ENCODE data around the gene NATD1. TPM values are rescaled to one million over a fixed set of nuclear protein-coding genes. Genes with fewer than 3 reads are reported as not detected.

NATD1 gene
- total and polyA plus RNA-seq, 4 donors = 1.4 to 24.5 (median 2.9) TPM

DNA sequence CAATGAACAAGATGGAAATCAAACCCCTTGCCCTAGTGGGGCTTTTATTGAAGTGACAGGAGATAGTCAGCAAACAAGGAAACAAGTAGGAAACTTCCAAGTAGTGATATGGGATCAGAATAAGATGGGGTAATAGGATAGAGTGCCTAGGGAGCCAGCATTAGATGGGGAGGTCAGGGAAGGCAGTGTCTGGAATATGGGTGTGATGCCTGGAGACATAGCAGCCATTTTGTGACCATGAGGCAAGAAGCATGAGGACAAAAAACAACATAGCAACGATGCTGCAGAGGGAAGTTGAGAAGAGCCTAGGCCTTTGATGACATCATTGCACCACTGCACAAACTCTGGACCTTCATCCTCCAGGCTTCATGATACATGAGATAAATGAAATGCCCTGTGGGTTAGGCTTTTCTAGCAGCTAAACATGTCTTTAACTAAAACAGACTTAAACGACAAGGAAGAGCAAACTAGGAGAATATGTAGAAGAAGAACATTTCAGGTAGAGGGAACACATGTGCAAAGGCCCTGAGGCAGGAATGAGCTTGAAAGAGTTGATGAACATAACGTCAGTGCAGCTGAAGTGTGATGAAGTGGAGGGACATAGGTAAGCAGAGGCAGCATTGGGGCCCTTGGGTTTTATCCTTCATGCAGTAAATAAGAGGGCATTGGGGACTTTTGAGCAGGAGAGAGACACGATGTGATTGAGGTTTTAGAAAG, 21.0 kb downstream of the NATD1 start:
- Histone ChIP-seq H3K9me3 (ENCODE audit: control insufficient read depth in 4 of 4, low read length in 3 of 4) (peaks cover 0 to 2% (median 0%) of the 10 kb centered on the region in 4 donors), H3K4me1 (ENCODE audit: control insufficient read depth in 4 of 4, insufficient read depth in 4 of 4, low read length in 3 of 4) (no peaks in the 10 kb centered on the region), H3K27me3 (ENCODE audit: control insufficient read depth in 4 of 4, insufficient read depth in 4 of 4, low read length in 3 of 4) (no peaks in the 10 kb centered on the region), H3K4me3 (ENCODE audit: low read depth in 1 of 3, low read length in 3 of 3) (no peak overlapping the region), H3K9ac (ENCODE audit: low read depth in 1 of 2, low read length in 2 of 2) (no peak overlapping the region), H3K36me3 (ENCODE audit: control insufficient read depth in 4 of 4, insufficient read depth in 3 of 4, low read depth in 1 of 4, low read length in 3 of 4) (no peaks in the 10 kb centered on the region), H3K27ac (ENCODE audit: low read depth in 1 of 2, low read length in 2 of 2) (no peak overlapping the region)
- no peak for TF ChIP-seq TAF1 (conservative IDR thresholded peaks at IDR 0.05)
- TF ChIP-seq, protein P1, sequence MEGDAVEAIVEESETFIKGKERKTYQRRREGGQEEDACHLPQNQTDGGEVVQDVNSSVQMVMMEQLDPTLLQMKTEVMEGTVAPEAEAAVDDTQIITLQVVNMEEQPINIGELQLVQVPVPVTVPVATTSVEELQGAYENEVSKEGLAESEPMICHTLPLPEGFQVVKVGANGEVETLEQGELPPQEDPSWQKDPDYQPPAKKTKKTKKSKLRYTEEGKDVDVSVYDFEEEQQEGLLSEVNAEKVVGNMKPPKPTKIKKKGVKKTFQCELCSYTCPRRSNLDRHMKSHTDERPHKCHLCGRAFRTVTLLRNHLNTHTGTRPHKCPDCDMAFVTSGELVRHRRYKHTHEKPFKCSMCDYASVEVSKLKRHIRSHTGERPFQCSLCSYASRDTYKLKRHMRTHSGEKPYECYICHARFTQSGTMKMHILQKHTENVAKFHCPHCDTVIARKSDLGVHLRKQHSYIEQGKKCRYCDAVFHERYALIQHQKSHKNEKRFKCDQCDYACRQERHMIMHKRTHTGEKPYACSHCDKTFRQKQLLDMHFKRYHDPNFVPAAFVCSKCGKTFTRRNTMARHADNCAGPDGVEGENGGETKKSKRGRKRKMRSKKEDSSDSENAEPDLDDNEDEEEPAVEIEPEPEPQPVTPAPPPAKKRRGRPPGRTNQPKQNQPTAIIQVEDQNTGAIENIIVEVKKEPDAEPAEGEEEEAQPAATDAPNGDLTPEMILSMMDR (IDR thresholded peaks at IDR 0.05; ENCODE audit: low read depth, low read length, missing input control) = no peak
- TF ChIP-seq, protein P2, sequence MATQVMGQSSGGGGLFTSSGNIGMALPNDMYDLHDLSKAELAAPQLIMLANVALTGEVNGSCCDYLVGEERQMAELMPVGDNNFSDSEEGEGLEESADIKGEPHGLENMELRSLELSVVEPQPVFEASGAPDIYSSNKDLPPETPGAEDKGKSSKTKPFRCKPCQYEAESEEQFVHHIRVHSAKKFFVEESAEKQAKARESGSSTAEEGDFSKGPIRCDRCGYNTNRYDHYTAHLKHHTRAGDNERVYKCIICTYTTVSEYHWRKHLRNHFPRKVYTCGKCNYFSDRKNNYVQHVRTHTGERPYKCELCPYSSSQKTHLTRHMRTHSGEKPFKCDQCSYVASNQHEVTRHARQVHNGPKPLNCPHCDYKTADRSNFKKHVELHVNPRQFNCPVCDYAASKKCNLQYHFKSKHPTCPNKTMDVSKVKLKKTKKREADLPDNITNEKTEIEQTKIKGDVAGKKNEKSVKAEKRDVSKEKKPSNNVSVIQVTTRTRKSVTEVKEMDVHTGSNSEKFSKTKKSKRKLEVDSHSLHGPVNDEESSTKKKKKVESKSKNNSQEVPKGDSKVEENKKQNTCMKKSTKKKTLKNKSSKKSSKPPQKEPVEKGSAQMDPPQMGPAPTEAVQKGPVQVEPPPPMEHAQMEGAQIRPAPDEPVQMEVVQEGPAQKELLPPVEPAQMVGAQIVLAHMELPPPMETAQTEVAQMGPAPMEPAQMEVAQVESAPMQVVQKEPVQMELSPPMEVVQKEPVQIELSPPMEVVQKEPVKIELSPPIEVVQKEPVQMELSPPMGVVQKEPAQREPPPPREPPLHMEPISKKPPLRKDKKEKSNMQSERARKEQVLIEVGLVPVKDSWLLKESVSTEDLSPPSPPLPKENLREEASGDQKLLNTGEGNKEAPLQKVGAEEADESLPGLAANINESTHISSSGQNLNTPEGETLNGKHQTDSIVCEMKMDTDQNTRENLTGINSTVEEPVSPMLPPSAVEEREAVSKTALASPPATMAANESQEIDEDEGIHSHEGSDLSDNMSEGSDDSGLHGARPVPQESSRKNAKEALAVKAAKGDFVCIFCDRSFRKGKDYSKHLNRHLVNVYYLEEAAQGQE (IDR thresholded peaks at IDR 0.05) = no peak
- no peak for TF ChIP-seq EGR1 (IDR thresholded peaks at IDR 0.05; ENCODE audit: low read depth in 2 of 2)
- no peak for TF ChIP-seq HNF4A (conservative IDR thresholded peaks at IDR 0.05)
- no peak for TF ChIP-seq NR2F2 (IDR thresholded peaks at IDR 0.05)
- TF ChIP-seq GABPA (IDR thresholded peaks at IDR 0.05 in 1 of 2, conservative IDR thresholded peaks at IDR 0.05 in 1 of 2) = no peak
- TF ChIP-seq, protein P3, sequence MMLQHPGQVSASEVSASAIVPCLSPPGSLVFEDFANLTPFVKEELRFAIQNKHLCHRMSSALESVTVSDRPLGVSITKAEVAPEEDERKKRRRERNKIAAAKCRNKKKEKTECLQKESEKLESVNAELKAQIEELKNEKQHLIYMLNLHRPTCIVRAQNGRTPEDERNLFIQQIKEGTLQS (IDR thresholded peaks at IDR 0.05) = no peak
- no peak for TF ChIP-seq RAD21 (IDR thresholded peaks at IDR 0.05)
- TF ChIP-seq, protein P4, sequence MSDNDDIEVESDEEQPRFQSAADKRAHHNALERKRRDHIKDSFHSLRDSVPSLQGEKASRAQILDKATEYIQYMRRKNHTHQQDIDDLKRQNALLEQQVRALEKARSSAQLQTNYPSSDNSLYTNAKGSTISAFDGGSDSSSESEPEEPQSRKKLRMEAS (IDR thresholded peaks at IDR 0.05) = no peak
- TF ChIP-seq FOXA1 (IDR thresholded peaks at IDR 0.05) = no peak
- TF ChIP-seq YY1 (IDR thresholded peaks at IDR 0.05) = no peak
- no peak for TF ChIP-seq HNF4G (IDR thresholded peaks at IDR 0.05)
- TF ChIP-seq RXRA (IDR thresholded peaks at IDR 0.05) = no peak
- no peak for TF ChIP-seq FOXA2 (IDR thresholded peaks at IDR 0.05)
- no peak for TF ChIP-seq JUND (IDR thresholded peaks at IDR 0.05)
- TF ChIP-seq, protein P5, sequence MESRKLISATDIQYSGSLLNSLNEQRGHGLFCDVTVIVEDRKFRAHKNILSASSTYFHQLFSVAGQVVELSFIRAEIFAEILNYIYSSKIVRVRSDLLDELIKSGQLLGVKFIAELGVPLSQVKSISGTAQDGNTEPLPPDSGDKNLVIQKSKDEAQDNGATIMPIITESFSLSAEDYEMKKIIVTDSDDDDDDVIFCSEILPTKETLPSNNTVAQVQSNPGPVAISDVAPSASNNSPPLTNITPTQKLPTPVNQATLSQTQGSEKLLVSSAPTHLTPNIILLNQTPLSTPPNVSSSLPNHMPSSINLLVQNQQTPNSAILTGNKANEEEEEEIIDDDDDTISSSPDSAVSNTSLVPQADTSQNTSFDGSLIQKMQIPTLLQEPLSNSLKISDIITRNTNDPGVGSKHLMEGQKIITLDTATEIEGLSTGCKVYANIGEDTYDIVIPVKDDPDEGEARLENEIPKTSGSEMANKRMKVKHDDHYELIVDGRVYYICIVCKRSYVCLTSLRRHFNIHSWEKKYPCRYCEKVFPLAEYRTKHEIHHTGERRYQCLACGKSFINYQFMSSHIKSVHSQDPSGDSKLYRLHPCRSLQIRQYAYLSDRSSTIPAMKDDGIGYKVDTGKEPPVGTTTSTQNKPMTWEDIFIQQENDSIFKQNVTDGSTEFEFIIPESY (IDR thresholded peaks at IDR 0.05) = no peak
- DNase-seq (ENCODE audit: low spot score) = no peak
- 87% methylated on average over 4 of the region's 4 CpGs for WGBS

All from liver (tissue), 9 donors.